Esophagus (tissue), 2 donors: Measurements from ENCODE around the gene CLEC19A. TPM values are rescaled to one million over a fixed set of nuclear protein-coding genes. Genes with fewer than 3 reads are reported as not detected.
A peak's percentile ranks its signal among the peaks of the same experiment; 100 is the strongest.

ENCODE experiments used
- H3K27ac ChIP-seq, 2 donors: one replicate each; pipeline ENCODE4 v1.5.1; 2013; ENCODE audit warnings: low read depth in 2 of 2, mild to moderate bottlenecking in 2 of 2, inconsistent platforms in 1 of 2, low read length in 1 of 2, moderate library complexity in 1 of 2
- H3K27me3 ChIP-seq, 2 donors: one replicate each; pipeline ENCODE4 v1.6.1; 2013; ENCODE audit warnings: low read length in 2 of 2, control low read depth in 1 of 2, mild to moderate bottlenecking in 1 of 2; ENCODE audit not compliant: insufficient read depth in 2 of 2, control insufficient read depth in 1 of 2
- H3K36me3 ChIP-seq, 2 donors: one replicate each; pipeline ENCODE4 v1.6.1; 2013; ENCODE audit warnings: low read length in 1 of 2; ENCODE audit not compliant: control insufficient read depth in 2 of 2, insufficient read depth in 2 of 2
- H3K4me1 ChIP-seq, 2 donors: one replicate each; pipeline ENCODE4 v1.6.1; 2013; ENCODE audit warnings: low read length in 1 of 2; ENCODE audit not compliant: control insufficient read depth in 2 of 2, insufficient read depth in 2 of 2
- H3K4me3 ChIP-seq, 2 donors: one replicate each; pipeline ENCODE4 v1.5.1; 2013; ENCODE audit warnings: low read length in 2 of 2, mild to moderate bottlenecking in 2 of 2, low read depth in 1 of 2, moderate library complexity in 1 of 2
- H3K9me3 ChIP-seq, 2 donors: one replicate each; pipeline ENCODE4 v1.6.1; 2013; ENCODE audit warnings: mild to moderate bottlenecking in 2 of 2, low read depth in 1 of 2, low read length in 1 of 2, moderate library complexity in 1 of 2; ENCODE audit not compliant: control insufficient read depth in 2 of 2, insufficient read depth in 1 of 2
- WGBS, 2 donors: extraction: QIAGEN DNeasy Blood & Tissue Kit; methylation state at CpG; one replicate each; pipeline ENCODE4 v1.1.7; 2013; 5-methylcytosine and 5-hydroxymethylcytosine counted together
- polyA plus RNA-seq, 2 donors: library from polyadenylated mRNA; stranded (reverse); fragments of 200-250 nt; gene quantifications; one replicate each; pipeline ENCODE4 v1.2.3, GENCODE V29; 2013
- donor health status: healthy with polysubstance abuse.
- donor health status: Bipolar disorder and iron deficiency.

CLEC19A gene
- polyA plus RNA-seq, result not detected

- H3K9me3 ChIP-seq, result no peaks in the 10 kb centered on the region
- no peak within 1 kb of the TSS for H3K4me3 ChIP-seq
- no peaks in the 10 kb centered on the region for H3K36me3 ChIP-seq
- no peak within 1 kb of the TSS for H3K27ac ChIP-seq
- H3K27me3 ChIP-seq, result no peaks in the 10 kb centered on the region
- H3K4me1 ChIP-seq, result peaks cover 0 to 2% of the 10 kb centered on the region in 2 donors
- WGBS, 2 donors, result 74 to 76% methylated on average over 2 of the region's 2 CpGs
Measured at GRCh38 chr16:19285431-19285830, at the start of gene CLEC19A. TSS of gene CLEC19A (plus strand) at chr16:19285731. CDS start at chr16:19285852, 121 bp downstream.

GRCh38 chr16:19235886-19236285, 49.6 kb upstream of the CLEC19A start:
- H3K36me3 ChIP-seq, result no peaks in the 10 kb centered on the region
- no peak overlapping the region for H3K27ac ChIP-seq
- no peaks in the 10 kb centered on the region for H3K27me3 ChIP-seq
- H3K4me3 ChIP-seq, result no peak overlapping the region
- 95 to 97% methylated on average over 4 of the region's 4 CpGs for WGBS, 2 donors
- peaks cover 0 to 3% of the 10 kb centered on the region in 2 donors for H3K4me1 ChIP-seq
- peaks cover 0 to 2% of the 10 kb centered on the region in 2 donors for H3K9me3 ChIP-seq

- 66 to 73% methylated on average over 4 of the region's 4 CpGs for WGBS, 2 donors
- Histone ChIP-seq H3K27me3 (no peaks in the 10 kb centered on the region), H3K4me1 (peaks cover 0 to 3% of the 10 kb centered on the region in 2 donors), H3K9me3 (peaks cover 0 to 2% of the 10 kb centered on the region in 2 donors), H3K36me3 (no peaks in the 10 kb centered on the region), H3K27ac (no peak overlapping the region), H3K4me3 (no peak overlapping the region)
Measured at GRCh38 chr16:19236561-19237209, 48.8 kb upstream of the CLEC19A start.

GRCh38 chr16:19238406-19238805, 47.1 kb upstream of the CLEC19A start:
- Histone ChIP-seq H3K4me3 (no peak overlapping the region), H3K27ac (no peak overlapping the region), H3K36me3 (no peaks in the 10 kb centered on the region), H3K4me1 (peaks cover 0 to 3% of the 10 kb centered on the region in 2 donors), H3K9me3 (peaks cover 0 to 2% of the 10 kb centered on the region in 2 donors), H3K27me3 (no peaks in the 10 kb centered on the region)
- 48 to 64% methylated on average over 4 of the region's 4 CpGs for whole genome bisulfite sequencing, 2 donors

GRCh38 chr16:19239511-19240155, 45.9 kb upstream of the CLEC19A start:
- Histone ChIP-seq H3K36me3 (no peaks in the 10 kb centered on the region), H3K27me3 (no peaks in the 10 kb centered on the region), H3K9me3 (peaks cover 0 to 2% of the 10 kb centered on the region in 2 donors), H3K4me1 (peaks cover 0 to 3% of the 10 kb centered on the region in 2 donors), H3K27ac (peak overlapping the region; percentile 8 to 28), H3K4me3 (no peak overlapping the region)
- WGBS, 2 donors, result 75 to 90% methylated on average over 13 of the region's 13 CpGs

GRCh38 chr16:19240494-19240893, 45.0 kb upstream of the CLEC19A start:
- WGBS, 2 donors, result 93 to 94% methylated on average over 7 of the region's 7 CpGs
- Histone ChIP-seq H3K36me3 (no peaks in the 10 kb centered on the region), H3K4me1 (peaks cover 0 to 3% of the 10 kb centered on the region in 2 donors), H3K9me3 (peaks cover 0 to 2% of the 10 kb centered on the region in 2 donors), H3K27me3 (no peaks in the 10 kb centered on the region), H3K27ac (no peak overlapping the region), H3K4me3 (no peak overlapping the region)

GRCh38 chr16:19241512-19241911, 44.0 kb upstream of the CLEC19A start:
- H3K27ac ChIP-seq, result no peak overlapping the region
- H3K27me3 ChIP-seq, result no peaks in the 10 kb centered on the region
- H3K4me1 ChIP-seq, result peaks cover 0 to 3% of the 10 kb centered on the region in 2 donors
- peaks cover 0 to 2% of the 10 kb centered on the region in 2 donors for H3K9me3 ChIP-seq
- H3K36me3 ChIP-seq, result no peaks in the 10 kb centered on the region
- no peak overlapping the region for H3K4me3 ChIP-seq
- WGBS, 2 donors, result 91% methylated on average over 11 of the region's 11 CpGs

GRCh38 chr16:19242186-19242585, 43.3 kb upstream of the CLEC19A start:
- H3K4me3 ChIP-seq, result no peak overlapping the region
- peaks cover 0 to 3% of the 10 kb centered on the region in 2 donors for H3K4me1 ChIP-seq
- H3K27ac ChIP-seq, result no peak overlapping the region
- H3K27me3 ChIP-seq, result no peaks in the 10 kb centered on the region
- H3K9me3 ChIP-seq, result peaks cover 0 to 2% of the 10 kb centered on the region in 2 donors
- 13 to 15% methylated on average over 1 of the region's 1 CpG for WGBS, 2 donors
- H3K36me3 ChIP-seq, result no peaks in the 10 kb centered on the region

- no peaks in the 10 kb centered on the region for H3K27me3 ChIP-seq
Measured at GRCh38 chr16:19242987-19243575, 42.5 kb upstream of the CLEC19A start.

More at GRCh38 chr16:19242987-19243575, 42.5 kb upstream of the CLEC19A start:
- no peak overlapping the region for H3K4me3 ChIP-seq
- WGBS, 2 donors, result 84 to 95% methylated on average over 3 of the region's 3 CpGs
- no peak overlapping the region for H3K27ac ChIP-seq
- H3K36me3 ChIP-seq, result no peaks in the 10 kb centered on the region
- H3K9me3 ChIP-seq, result peaks cover 0 to 2% of the 10 kb centered on the region in 2 donors
- peaks cover 0 to 3% of the 10 kb centered on the region in 2 donors for H3K4me1 ChIP-seq
